ENCODE results near the gene COQ8A. TPM values are rescaled to one million over a fixed set of nuclear protein-coding genes. Genes with fewer than 3 reads are reported as not detected.
A peak's percentile ranks its signal among the peaks of the same experiment; 100 is the strongest.

The COQ8A gene
- total and polyA plus RNA-seq, 10 of the 15 experiments (the other 5 are each of a cell fraction or from before 2014, with no cell fraction given), result 0.72 to 24.8 (median 12.1) TPM

DNA sequence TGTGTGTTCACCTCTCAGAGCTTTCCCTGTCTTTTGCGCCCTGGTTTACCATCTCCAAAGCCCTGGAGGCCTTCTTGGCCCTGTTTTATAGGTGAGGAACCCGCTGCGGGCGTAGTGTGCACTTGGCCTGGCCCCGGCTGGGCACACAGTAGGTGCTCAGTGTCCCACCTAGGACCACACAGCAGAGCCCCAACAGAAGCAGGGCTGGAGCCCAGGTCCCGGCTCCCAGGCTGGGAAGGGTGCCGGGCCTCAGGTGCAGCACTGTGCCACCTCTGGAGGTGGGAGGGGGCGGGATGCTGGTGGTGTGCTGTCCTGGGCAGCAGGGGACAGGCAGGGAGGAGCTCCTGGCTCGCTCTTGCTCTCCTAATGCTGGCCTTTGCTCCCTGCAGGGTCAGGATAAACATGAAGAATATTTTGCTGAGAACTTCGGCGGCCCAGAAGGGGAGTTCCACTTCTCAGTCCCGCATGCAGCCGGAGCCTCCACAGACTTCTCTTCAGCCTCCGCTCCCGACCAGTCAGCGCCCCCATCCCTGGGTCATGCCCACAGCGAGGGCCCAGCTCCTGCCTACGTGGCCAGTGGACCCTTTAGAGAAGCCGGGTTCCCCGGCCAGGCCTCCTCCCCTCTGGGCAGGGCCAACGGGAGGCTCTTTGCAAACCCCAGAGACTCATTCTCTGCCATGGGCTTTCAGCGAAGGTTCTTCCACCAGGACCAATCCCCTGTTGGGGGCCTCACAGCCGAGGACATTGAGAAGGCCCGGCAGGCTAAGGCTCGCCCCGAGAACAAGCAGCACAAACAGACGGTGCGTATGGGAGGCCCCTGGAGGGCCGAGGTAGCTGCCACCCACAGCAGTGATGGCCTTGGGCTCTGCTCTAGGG is 24.8 kb downstream of the COQ8A start:
- POLR2A ChIA-PET, result no interaction called here
- no peak overlapping the region for H2AFZ ChIP-seq (ENCODE audit: control insufficient read depth, low read depth, low read length)

More for the DNA sequence above, 24.8 kb downstream of the COQ8A start:
- H3K9me3 ChIP-seq (replicated peaks; ENCODE audit: control insufficient read depth, insufficient read depth, low read length), result no peaks in the 10 kb centered on the region; the same call in 2 of the 3 replicates
- H3K4me3 ChIP-seq, result no peak overlapping the region
- ChIA-PET RAD21 (ENCODE audit: unreplicated experiment) (no interaction called here), SMC1A (ENCODE audit: uncharacterized antibody, unreplicated experiment) (interaction anchor here (0.9 kb wide), 1 partner anchor 424 kb away, joined by 3 read pairs; no protein-coding TSS in a partner anchor), CTCF (interaction anchor here (0.5 kb wide), 1 partner anchor 778 kb away, joined by 3 read pairs; no protein-coding TSS in a partner anchor)
- intact Hi-C loops (cut with micrococcal nuclease; ENCODE audit: unreplicated experiment), result no loop called here
- ATAC-seq (peak; percentile 34), FAIRE-seq (no peak), DNase-seq (ENCODE audit: low read depth, low spot score) (no peak)
- H3K4me1 ChIP-seq (ENCODE audit: control insufficient read depth, insufficient read depth, low read length), result no peaks in the 10 kb centered on the region; the same call in 1 of the 2 replicates
- H3K36me3 ChIP-seq (ENCODE audit: control insufficient read depth in 2 of 2, insufficient read depth in 2 of 2, low read length in 1 of 2), result peaks cover 0 to 6% of the 10 kb centered on the region in 2 experiments; a peak in 2 of 4 replicates
- H3K27me3 ChIP-seq (replicated peaks in 1 of 2; ENCODE audit: control insufficient read depth in 2 of 2, insufficient read depth in 2 of 2, low read length in 1 of 2), result no peaks in the 10 kb centered on the region
- TF ChIP-seq TAF1 (IDR thresholded peaks at IDR 0.05; ENCODE audit: borderline replicate concordance, low read depth, low read length), result no peak
- TF ChIP-seq RAD51 (IDR thresholded peaks at IDR 0.05), result no peak
- no peak for TF ChIP-seq IRF5 (IDR thresholded peaks at IDR 0.05; ENCODE audit: borderline replicate concordance)
- TF ChIP-seq IRF3 (IDR thresholded peaks at IDR 0.05), result no peak
- TF ChIP-seq SREBF1 (IDR thresholded peaks at IDR 0.05; ENCODE audit: low read length), result no peak
- TF ChIP-seq, protein P1, sequence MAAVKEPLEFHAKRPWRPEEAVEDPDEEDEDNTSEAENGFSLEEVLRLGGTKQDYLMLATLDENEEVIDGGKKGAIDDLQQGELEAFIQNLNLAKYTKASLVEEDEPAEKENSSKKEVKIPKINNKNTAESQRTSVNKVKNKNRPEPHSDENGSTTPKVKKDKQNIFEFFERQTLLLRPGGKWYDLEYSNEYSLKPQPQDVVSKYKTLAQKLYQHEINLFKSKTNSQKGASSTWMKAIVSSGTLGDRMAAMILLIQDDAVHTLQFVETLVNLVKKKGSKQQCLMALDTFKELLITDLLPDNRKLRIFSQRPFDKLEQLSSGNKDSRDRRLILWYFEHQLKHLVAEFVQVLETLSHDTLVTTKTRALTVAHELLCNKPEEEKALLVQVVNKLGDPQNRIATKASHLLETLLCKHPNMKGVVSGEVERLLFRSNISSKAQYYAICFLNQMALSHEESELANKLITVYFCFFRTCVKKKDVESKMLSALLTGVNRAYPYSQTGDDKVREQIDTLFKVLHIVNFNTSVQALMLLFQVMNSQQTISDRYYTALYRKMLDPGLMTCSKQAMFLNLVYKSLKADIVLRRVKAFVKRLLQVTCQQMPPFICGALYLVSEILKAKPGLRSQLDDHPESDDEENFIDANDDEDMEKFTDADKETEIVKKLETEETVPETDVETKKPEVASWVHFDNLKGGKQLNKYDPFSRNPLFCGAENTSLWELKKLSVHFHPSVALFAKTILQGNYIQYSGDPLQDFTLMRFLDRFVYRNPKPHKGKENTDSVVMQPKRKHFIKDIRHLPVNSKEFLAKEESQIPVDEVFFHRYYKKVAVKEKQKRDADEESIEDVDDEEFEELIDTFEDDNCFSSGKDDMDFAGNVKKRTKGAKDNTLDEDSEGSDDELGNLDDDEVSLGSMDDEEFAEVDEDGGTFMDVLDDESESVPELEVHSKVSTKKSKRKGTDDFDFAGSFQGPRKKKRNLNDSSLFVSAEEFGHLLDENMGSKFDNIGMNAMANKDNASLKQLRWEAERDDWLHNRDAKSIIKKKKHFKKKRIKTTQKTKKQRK (IDR thresholded peaks at IDR 0.05; ENCODE audit: low read depth, low read length), result no peak
- H3K27ac ChIP-seq (ENCODE audit: control insufficient read depth, insufficient read depth), result no peak overlapping the region
- no peak overlapping the region for H3K4me2 ChIP-seq (ENCODE audit: control insufficient read depth, insufficient read depth)
- H3K79me2 ChIP-seq (ENCODE audit: control insufficient read depth, insufficient read depth, low read length), result no peaks in the 10 kb centered on the region
- no peaks in the 10 kb centered on the region; the same call in 1 of the 2 replicates for H4K20me1 ChIP-seq (ENCODE audit: control insufficient read depth, insufficient read depth)
- in situ Hi-C loops (cut with MboI), result no loop called here
- H3K9ac ChIP-seq (ENCODE audit: control insufficient read depth, insufficient read depth, low read length), result no peak overlapping the region
- 88% methylated on average over 29 of the region's 29 CpGs for WGBS (ENCODE audit: insufficient coverage, insufficient replicate concordance, low lambda C conversion rate, missing lambda C conversion rate)
- BruUV-seq (replicated peaks), result no TSS peak

Data from GM12878 (cell line).